Sigmoid colon (tissue), 3 donors: ENCODE data around the gene SLX4IP.

Experiments
- POLR2A ChIP-seq, 2 donors: fragments of 450-650 bp; IDR thresholded peaks; one replicate each; pipeline ENCODE4 v1.6.1; 2016; ENCODE audit warnings: antibody characterized with exemption in 2 of 2, mild to moderate bottlenecking in 2 of 2, moderate library complexity in 2 of 2
- TF ChIP-seq, protein P1 (sequence below), 4 experiments: fragments of 450-650 bp in 3 of 4; fragments of 200-600 bp in 1 of 4; IDR thresholded peaks; one replicate each; pipeline ENCODE4 v1.5.1; 2016 to 2019; ENCODE audit warnings: antibody characterized with exemption in 4 of 4, mild to moderate bottlenecking in 3 of 4, moderate library complexity in 2 of 4

DNA sequence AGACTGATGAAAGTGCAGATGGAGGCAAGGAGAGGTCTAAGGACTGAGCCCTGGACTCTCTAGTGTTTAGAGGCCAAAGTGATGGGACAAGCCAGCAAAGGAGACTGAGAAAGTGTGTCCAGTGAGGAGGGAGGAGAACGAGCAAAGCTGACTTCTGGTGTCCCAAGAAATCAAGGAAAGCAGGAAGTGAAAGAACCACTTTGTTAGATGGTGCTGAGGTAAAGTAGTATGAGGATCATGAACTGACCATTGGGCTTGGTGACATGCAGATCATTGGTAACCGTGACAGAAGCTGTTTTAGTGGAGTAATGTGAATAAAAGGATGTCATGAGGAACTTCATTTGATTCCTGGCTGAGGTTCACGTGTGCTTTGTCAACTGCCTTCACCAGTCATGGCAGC, 108.4 kb downstream of the SLX4IP start:
- TF ChIP-seq, protein P1, sequence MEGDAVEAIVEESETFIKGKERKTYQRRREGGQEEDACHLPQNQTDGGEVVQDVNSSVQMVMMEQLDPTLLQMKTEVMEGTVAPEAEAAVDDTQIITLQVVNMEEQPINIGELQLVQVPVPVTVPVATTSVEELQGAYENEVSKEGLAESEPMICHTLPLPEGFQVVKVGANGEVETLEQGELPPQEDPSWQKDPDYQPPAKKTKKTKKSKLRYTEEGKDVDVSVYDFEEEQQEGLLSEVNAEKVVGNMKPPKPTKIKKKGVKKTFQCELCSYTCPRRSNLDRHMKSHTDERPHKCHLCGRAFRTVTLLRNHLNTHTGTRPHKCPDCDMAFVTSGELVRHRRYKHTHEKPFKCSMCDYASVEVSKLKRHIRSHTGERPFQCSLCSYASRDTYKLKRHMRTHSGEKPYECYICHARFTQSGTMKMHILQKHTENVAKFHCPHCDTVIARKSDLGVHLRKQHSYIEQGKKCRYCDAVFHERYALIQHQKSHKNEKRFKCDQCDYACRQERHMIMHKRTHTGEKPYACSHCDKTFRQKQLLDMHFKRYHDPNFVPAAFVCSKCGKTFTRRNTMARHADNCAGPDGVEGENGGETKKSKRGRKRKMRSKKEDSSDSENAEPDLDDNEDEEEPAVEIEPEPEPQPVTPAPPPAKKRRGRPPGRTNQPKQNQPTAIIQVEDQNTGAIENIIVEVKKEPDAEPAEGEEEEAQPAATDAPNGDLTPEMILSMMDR (IDR thresholded peaks at IDR 0.05) = no peak
- no peak for TF ChIP-seq POLR2A (IDR thresholded peaks at IDR 0.05)
